Measurements from ENCODE around the gene DCAF17.

Gene DCAF17, protein sequence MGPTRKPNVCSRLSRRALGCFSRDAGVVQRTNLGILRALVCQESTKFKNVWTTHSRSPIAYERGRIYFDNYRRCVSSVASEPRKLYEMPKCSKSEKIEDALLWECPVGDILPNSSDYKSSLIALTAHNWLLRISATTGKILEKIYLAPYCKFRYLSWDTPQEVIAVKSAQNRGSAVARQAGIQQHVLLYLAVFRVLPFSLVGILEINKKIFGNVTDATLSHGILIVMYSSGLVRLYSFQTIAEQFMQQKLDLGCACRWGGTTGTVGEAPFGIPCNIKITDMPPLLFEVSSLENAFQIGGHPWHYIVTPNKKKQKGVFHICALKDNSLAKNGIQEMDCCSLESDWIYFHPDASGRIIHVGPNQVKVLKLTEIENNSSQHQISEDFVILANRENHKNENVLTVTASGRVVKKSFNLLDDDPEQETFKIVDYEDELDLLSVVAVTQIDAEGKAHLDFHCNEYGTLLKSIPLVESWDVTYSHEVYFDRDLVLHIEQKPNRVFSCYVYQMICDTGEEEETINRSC

DNA sequence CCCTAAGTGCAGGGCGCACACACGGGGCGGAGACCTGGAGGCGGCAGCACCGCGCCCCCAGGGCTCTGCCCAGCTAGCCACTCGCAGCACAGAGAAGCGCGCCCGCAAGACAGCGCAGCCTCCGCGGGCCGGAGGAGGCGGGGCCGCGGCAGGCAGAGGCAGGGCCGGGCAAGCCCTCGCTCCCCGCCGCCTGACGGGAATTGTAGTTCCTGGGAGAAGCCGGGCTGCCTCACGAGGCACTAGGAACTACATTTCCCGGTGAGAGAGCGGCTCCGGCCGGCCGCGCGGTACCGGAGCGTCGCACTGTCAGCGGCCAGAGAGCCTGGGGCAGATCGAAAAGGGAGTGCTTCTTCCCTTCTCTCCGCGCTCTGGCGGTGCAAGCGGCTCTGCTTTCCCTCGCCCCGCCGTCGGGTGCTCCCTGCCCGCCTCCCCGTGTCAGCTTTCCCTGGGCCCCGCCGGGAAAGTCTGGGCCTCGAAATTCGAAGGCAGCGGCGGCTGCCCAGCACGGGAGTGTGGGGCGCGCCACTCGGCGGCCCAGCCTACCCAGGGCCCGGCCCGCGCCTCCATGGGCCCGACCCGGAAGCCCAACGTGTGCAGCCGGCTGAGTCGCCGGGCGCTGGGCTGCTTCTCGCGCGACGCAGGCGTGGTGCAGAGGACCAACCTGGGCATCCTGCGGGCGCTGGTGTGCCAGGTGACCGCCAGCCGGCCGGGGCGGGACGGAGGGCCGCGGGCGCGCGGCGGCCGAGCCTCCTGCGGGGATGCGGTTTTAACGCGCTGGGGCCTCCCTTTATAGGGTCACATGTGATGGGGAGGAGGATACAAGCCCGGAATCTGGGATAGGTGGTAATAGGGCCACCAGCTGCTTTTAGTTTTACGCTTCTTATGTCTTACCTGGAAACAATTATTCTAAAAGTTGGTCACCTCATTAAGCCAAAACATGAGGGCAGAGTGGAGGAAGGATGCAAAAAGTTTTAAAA lies at the start of gene DCAF17:
Gene DCAF17 (plus strand): TSS at position 214 of the 977 bp plus-strand sequence. CDS start 352 bp downstream, at position 566.
- peak; percentile 96 for DNase-seq
- Mint-ChIP-seq H3K27ac (peak within 1 kb of the TSS; percentile 93), H3K27me3 (no peaks in the 10 kb centered on the region), H3K4me3 (peak within 1 kb of the TSS; percentile 77), H3K9me3 (peaks cover 13% of the 10 kb centered on the region), H3K36me3 (peaks cover 51% of the 10 kb centered on the region), H3K4me1 (peaks cover 43% of the 10 kb centered on the region)
- CTCF ChIA-PET = interaction anchor here (0.5 to 3.0 kb wide), 2 partner anchors 21 to 504 kb away, joined by 3 to 14 read pairs; partner anchors contain the start of gene GORASP2

DNA sequence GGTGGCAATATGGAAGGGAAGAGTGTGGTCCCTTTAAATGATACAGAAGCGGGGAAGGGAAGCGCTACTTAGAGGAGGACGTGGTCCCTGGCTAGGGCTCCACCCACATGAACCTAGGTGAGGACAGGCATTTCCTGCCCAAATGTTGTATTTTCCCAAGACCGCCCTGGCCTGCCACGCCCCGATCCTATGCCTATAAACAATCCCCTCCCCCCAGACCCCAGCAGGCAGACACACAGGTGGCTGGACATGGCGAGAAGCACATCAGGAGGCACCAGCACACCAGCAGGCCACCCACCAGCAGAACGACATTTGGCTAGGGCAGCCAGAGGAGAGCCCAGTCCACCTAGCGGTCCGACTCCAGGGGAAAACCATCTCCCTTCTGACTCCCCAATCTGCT lies 47.4 kb upstream of the DCAF17 start:
- no peak overlapping the region for H3K4me3 Mint-ChIP-seq
- CTCF ChIA-PET = no interaction called here
- H3K9me3 Mint-ChIP-seq = peaks cover 5% of the 10 kb centered on the region
- no peak for DNase-seq
- H3K27ac Mint-ChIP-seq = peak overlapping the region; percentile 35
- H3K4me1 Mint-ChIP-seq = peaks cover 11% of the 10 kb centered on the region
- H3K27me3 Mint-ChIP-seq = no peaks in the 10 kb centered on the region
- peaks cover 22% of the 10 kb centered on the region for H3K36me3 Mint-ChIP-seq

DNA sequence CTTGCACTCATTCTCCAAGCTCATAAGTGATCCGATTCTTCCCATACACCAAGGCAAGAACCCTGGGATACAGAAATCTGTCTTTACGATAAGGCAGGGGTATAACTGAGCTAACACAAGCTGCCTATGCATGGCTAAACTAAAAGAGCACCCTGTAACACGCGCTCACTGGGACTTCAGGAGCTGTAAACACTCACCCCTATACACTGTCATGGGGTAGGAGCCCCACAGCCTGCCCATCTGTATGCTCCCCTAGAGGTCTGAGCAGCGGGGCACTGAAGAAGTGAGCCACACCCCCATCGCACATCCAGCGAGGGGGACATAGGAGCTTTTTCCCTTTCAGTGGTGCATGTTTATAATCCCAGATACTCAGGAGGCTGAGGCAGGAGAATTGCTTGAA lies 47.0 kb upstream of the DCAF17 start:
- CTCF ChIA-PET = no interaction called here
- Mint-ChIP-seq H3K9me3 (peaks cover 5% of the 10 kb centered on the region), H3K36me3 (peaks cover 22% of the 10 kb centered on the region), H3K27me3 (no peaks in the 10 kb centered on the region), H3K4me3 (no peak overlapping the region), H3K4me1 (peaks cover 11% of the 10 kb centered on the region), H3K27ac (no peak overlapping the region)
- no peak for DNase-seq

DNA sequence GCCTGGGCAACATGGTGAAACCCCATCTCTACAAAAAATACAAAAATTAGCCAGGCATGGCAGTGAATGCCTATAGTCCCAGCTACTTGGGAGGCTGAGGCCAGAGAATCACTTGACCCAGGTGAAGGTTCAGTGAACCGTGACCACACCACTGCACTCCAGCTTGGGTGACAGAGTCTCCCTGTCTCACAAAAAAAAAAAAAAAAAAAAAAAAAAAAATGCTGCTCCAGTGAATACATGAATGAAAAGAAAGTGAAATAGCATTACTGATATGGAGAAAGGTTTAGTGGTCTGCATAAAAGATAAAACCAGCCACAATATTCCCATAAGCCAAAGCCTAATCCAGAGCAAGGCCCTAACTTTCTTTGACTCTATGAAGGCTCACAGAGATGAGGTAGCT lies 44.7 kb upstream of the DCAF17 start:
- Mint-ChIP-seq H3K27me3 (no peaks in the 10 kb centered on the region), H3K27ac (no peak overlapping the region), H3K4me3 (no peak overlapping the region), H3K36me3 (peaks cover 16% of the 10 kb centered on the region), H3K4me1 (peaks cover 11% of the 10 kb centered on the region), H3K9me3 (peaks cover 2% of the 10 kb centered on the region)
- no peak for DNase-seq
- CTCF ChIA-PET = no interaction called here

DNA sequence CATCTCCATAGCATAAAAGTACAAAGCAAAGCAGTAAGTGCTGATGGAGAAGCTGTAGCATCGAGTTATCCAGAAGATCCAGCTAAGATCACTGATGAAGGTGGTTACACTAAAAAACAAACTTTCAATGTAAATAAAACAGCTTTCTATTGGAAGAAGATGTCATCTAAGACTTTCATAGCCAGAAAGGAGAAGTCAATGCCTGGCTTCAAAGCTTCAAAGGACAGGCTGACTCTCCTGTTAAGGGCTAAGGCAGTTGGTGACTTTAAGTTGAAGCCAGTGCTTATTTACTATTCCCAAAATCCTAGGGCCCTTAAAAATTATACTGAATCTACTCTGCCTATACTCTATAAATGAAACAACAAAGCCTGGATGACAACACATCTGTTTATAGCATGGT lies 44.2 kb upstream of the DCAF17 start:
- H3K4me3 Mint-ChIP-seq = no peak overlapping the region
- DNase-seq = no peak
- CTCF ChIA-PET = no interaction called here
- peaks cover 2% of the 10 kb centered on the region for H3K9me3 Mint-ChIP-seq
- no peaks in the 10 kb centered on the region for H3K27me3 Mint-ChIP-seq
- H3K4me1 Mint-ChIP-seq = peaks cover 11% of the 10 kb centered on the region
- no peak overlapping the region for H3K27ac Mint-ChIP-seq
- peaks cover 16% of the 10 kb centered on the region for H3K36me3 Mint-ChIP-seq

DNA sequence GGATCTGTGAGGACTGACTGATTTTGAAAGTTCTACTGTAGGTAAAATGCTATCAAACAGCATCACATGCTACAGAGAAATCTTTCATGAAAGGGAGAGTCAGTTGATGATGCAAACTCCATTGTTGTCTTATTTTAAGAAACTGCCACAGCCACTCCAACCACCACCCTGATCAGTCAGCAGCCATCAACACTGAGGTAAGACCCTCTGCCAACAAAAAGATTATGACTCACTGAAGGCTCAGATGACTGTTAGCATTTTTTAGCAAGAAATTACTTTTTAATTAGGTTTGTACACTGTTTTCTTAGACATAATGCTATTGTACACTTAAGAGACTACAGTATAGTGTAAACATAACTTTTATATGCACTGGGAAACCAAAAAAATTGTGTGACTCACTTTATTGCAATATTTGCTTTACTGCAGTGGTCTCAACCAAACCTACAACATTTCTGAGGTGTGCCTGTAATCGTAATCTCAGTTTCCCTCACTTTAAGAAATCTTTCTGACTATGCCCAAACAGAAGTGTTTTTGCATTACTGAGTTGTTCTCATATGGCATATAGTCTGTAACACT lies 43.0 kb upstream of the DCAF17 start:
- Mint-ChIP-seq H3K27me3 (no peaks in the 10 kb centered on the region), H3K36me3 (peaks cover 10% of the 10 kb centered on the region), H3K4me3 (no peak overlapping the region), H3K9me3 (no peaks in the 10 kb centered on the region), H3K27ac (no peak overlapping the region), H3K4me1 (peaks cover 8% of the 10 kb centered on the region)
- no peak for DNase-seq
- CTCF ChIA-PET = no interaction called here

DNA sequence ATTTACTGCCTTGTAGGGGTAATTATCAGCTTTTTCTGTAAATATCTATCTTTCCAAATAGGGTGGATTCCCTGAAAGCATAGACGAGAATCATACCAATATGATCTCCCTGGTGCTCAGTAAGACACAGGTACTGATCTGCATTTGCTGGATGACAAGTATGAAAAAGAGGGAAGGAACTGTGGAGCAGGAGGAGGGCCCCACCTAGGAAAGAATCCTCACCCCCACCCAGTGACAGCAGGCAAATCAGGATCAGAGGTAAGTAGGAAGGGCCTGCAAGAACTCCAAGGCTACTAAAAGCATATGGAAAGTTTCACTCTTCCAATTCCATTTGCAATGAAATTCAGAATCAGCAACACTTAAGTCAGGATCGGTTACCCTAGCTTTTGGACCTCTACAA lies 42.5 kb upstream of the DCAF17 start:
- no peak for DNase-seq
- Mint-ChIP-seq H3K27me3 (no peaks in the 10 kb centered on the region), H3K36me3 (peaks cover 9% of the 10 kb centered on the region), H3K9me3 (no peaks in the 10 kb centered on the region), H3K4me3 (no peak overlapping the region), H3K4me1 (peaks cover 4% of the 10 kb centered on the region), H3K27ac (no peak overlapping the region)
- CTCF ChIA-PET = no interaction called here

DNA sequence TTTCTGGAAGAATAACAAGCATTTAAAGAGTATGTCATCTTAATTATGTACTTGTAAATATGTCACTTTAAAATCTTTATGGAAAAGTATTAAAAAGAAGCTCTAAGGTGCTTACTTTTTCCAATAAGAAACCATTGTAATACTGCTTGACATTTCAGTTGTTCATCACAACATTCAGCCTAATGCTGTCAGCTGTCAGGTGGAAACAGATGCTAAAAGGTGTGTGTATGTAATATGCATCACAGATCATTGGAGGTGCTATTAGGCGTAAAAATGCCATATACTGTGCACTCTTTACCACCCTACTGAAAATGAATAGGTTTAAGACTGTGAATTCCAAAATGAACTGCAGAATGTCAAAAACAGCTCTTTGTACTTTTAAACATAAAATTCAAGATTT lies 40.5 kb upstream of the DCAF17 start:
- Mint-ChIP-seq H3K4me3 (no peak overlapping the region), H3K27me3 (no peaks in the 10 kb centered on the region), H3K27ac (no peak overlapping the region), H3K9me3 (no peaks in the 10 kb centered on the region), H3K4me1 (no peaks in the 10 kb centered on the region), H3K36me3 (peaks cover 4% of the 10 kb centered on the region)
- CTCF ChIA-PET = interaction anchor here (1.1 kb wide), 1 partner anchor 23 kb away, joined by 3 read pairs; no protein-coding TSS in a partner anchor
- no peak for DNase-seq

DNA sequence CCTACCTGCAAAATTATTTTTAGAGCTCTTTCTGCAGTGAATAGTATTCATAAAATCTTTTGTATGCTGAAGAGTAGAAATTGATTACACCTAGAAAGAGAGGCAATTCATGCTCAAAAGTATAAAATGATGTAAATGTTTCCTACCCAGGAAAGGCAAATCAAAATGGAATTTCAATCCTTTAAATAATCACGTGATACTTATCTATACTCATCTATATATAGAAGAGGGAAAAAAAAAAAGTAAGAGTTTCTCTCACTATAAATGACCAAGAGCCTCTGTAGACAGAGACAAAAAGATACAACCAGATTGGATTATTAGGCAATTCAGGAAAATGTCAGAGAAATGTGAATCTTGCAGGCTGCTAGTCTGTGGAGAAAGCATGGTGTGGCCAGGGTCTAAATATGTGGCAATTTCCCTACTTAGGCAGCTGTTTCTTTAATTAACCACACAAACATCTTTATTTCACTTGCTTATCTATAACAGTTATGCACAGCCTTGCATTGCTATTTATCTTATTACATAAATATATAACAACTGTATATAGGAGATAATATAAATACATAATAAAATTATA lies 39.8 kb upstream of the DCAF17 start:
- DNase-seq = no peak
- Mint-ChIP-seq H3K36me3 (peaks cover 4% of the 10 kb centered on the region), H3K4me1 (no peaks in the 10 kb centered on the region), H3K9me3 (no peaks in the 10 kb centered on the region), H3K27ac (no peak overlapping the region), H3K4me3 (no peak overlapping the region), H3K27me3 (no peaks in the 10 kb centered on the region)
- CTCF ChIA-PET = interaction anchor here (1.1 kb wide), 1 partner anchor 22 kb away, joined by 3 read pairs; no protein-coding TSS in a partner anchor

DNA sequence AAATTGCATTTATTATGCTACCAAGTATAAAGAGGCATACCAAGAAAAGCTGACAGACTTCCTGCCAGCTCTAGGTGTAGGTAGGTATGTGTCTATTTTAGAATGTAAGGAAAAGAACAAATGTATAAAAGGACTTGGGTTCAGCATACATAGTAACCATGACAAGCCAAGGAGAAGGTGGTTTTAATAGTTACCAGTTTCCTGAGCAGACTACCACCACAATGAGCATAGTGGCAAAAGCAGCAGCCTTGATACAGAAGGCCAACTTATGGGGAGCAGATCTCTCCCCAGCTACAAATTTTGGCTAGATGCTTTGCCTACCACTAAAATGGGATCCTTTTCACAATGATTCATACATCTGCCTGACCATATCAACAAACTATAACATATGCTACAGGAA lies 34.7 kb upstream of the DCAF17 start:
- no peak overlapping the region for H3K4me3 Mint-ChIP-seq
- H3K27me3 Mint-ChIP-seq = no peaks in the 10 kb centered on the region
- no peak for DNase-seq
- no peaks in the 10 kb centered on the region for H3K4me1 Mint-ChIP-seq
- no peak overlapping the region for H3K27ac Mint-ChIP-seq
- CTCF ChIA-PET = interaction anchor here (0.7 kb wide), 1 partner anchor 85 kb away, joined by 3 read pairs; no protein-coding TSS in a partner anchor
- peaks cover 5% of the 10 kb centered on the region for H3K36me3 Mint-ChIP-seq
- H3K9me3 Mint-ChIP-seq = peaks cover 10% of the 10 kb centered on the region

DNA sequence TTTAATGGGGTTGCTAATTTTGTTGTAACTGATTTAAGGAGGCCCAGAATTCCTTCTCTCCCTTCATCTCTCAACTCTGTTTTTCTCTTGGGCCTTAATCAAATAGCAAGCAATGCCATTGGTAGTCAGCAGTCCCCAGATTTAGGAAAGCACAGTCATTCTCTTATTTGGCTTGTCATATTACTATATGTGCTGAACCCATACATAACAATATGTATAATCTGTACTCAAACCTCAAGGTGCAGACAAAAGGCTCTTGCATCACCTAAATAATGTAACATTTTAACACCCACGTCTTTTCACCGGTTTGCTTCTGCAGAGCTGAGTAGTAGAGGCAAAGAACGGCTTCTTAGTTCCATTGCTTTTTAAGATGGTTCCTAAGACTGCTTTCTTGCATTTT lies 33.6 kb upstream of the DCAF17 start:
- DNase-seq = no peak
- Mint-ChIP-seq H3K4me3 (no peak overlapping the region), H3K4me1 (no peaks in the 10 kb centered on the region), H3K27ac (no peak overlapping the region), H3K9me3 (peaks cover 10% of the 10 kb centered on the region), H3K27me3 (no peaks in the 10 kb centered on the region), H3K36me3 (peaks cover 5% of the 10 kb centered on the region)
- CTCF ChIA-PET = interaction anchor here (0.9 to 1.0 kb wide), 2 partner anchors 16 to 33 kb away, joined by 3 to 4 read pairs; no protein-coding TSS in a partner anchor

DNA sequence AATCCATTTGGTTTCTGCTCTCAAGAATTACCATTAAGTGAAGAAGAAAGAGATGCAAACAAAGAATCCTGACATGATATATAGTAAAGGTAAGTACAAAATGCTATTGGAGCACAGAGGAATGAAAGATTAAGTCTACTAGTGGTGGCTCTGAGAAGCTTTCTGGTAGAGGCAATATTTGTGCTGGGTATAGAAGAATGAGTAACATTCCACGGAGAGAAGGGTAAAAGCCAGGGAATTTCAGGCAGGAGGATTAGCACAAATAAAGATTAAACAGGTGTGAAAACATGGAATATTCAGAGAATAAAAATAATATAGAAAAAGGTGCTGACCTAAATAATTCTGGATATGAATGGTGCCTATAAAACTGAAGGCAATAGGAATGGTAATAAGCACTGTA lies 32.1 kb upstream of the DCAF17 start:
- Mint-ChIP-seq H3K36me3 (peaks cover 6% of the 10 kb centered on the region), H3K4me3 (no peak overlapping the region), H3K27me3 (no peaks in the 10 kb centered on the region), H3K4me1 (peaks cover 2% of the 10 kb centered on the region), H3K9me3 (peaks cover 11% of the 10 kb centered on the region), H3K27ac (no peak overlapping the region)
- CTCF ChIA-PET = no interaction called here
- no peak for DNase-seq

DNA sequence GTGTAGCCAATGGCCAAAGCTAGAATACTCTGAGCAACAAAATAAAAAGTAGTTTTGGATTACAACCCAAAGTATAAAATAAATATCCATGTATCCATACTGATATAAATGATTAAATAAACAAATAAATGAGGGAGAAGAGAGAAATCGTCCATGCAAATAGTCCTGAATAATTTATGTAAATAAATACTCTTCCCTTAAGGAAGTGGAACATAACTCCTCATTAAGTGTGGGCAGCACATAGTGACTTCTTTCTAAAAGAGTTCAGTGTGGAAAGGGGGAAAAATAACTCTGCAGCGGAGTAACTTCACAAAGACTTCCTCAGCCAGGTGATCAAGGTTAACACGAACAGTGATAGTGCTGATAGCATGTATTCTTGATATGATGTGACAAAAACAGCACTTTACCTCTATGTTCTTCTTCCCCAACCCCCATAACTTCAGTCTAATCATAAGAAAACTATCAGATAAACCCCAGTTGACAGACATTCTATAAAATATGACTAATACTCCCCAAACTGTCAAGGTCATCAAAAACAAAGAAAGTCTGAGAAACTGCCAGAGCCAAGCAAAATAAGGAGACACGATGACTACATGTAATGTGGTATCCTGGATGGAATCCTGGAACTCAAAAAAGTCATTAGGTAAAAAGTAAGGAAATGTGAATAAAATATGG lies 31.0 kb upstream of the DCAF17 start:
- Mint-ChIP-seq H3K9me3 (peaks cover 11% of the 10 kb centered on the region), H3K27me3 (no peaks in the 10 kb centered on the region), H3K4me1 (peaks cover 4% of the 10 kb centered on the region), H3K27ac (no peak overlapping the region), H3K4me3 (no peak overlapping the region), H3K36me3 (peaks cover 8% of the 10 kb centered on the region)
- CTCF ChIA-PET = no interaction called here
- no peak for DNase-seq

Measured in activated naive CD4-positive, alpha-beta T cell treated with anti-CD3 and anti-CD28 coated beads, Interleukin-2, amount 10 ng/mL, durations not matched to agents 7 days and 5 days (primary cell).